Smooth muscle cell (in vitro differentiated cells): ENCODE measurements around the gene ZNF583. TPM values are rescaled to one million over a fixed set of nuclear protein-coding genes. Genes with fewer than 3 reads are reported as not detected.

Experiments used
- DNase-seq: peaks from one replicate; lab custom pipeline; 2025; ENCODE audit not compliant: unreplicated experiment; lab: John Stamatoyannopoulos, UW
- H2AFZ ChIP-seq: fragments of 200-600 bp; sonication (generic); 2 replicates; pipeline ENCODE4 v1.6.0; 2016; ENCODE audit warnings: antibody characterized with exemption, low read depth, mild to moderate bottlenecking
- H3F3A ChIP-seq: fragments of 200-600 bp; sonication (generic); 2 replicates; pipeline ENCODE4 v1.6.0; 2017; ENCODE audit warnings: antibody characterized with exemption, low read depth
- H3K27ac ChIP-seq: fragments of 200-600 bp; sonication (generic); 2 replicates; pipeline ENCODE4 v1.5.1; 2016; ENCODE audit warnings: low read depth, mild to moderate bottlenecking
- H3K27me3 ChIP-seq: fragments of 200-600 bp; sonication (generic); 2 replicates; pipeline ENCODE4 v1.6.1; 2016; ENCODE audit warnings: low read depth, mild to moderate bottlenecking
- H3K36me3 ChIP-seq: fragments of 200-600 bp; sonication (generic); 2 replicates; pipeline ENCODE4 v1.5.1; 2016; ENCODE audit warnings: low read depth
- H3K4me1 ChIP-seq: fragments of 200-600 bp; sonication (generic); 2 replicates; pipeline ENCODE4 v1.5.1; 2016; ENCODE audit warnings: low read depth
- H3K4me2 ChIP-seq: fragments of 200-600 bp; sonication (generic); 2 replicates; pipeline ENCODE4 v1.6.0; 2016; ENCODE audit warnings: mild to moderate bottlenecking
- H3K4me3 ChIP-seq: fragments of 200-600 bp; sonication (generic); 2 replicates; pipeline ENCODE4 v1.5.1; 2016; ENCODE audit warnings: mild to moderate bottlenecking
- H3K79me2 ChIP-seq: fragments of 200-600 bp; sonication (generic); 2 replicates; pipeline ENCODE4 v1.6.0; 2016; ENCODE audit warnings: low read depth, mild to moderate bottlenecking
- H3K9ac ChIP-seq: fragments of 200-600 bp; sonication (generic); 2 replicates; pipeline ENCODE4 v1.6.0; 2016; ENCODE audit warnings: low read depth
- H3K9me3 ChIP-seq: fragments of 200-600 bp; sonication (generic); replicated peaks from 2 replicates; pipeline ENCODE4 v1.5.1; 2016; ENCODE audit warnings: low read depth
- H4K20me1 ChIP-seq: fragments of 200-600 bp; sonication (generic); 2 replicates; pipeline ENCODE4 v1.6.0; 2016; ENCODE audit warnings: low read depth
- WGBS: methylation state at CpG from one replicate; pipeline ENCODE4 v1.1.7; 2016; ENCODE audit warnings: low lambda C conversion rate; 5-methylcytosine and 5-hydroxymethylcytosine counted together
- polyA plus RNA-seq: library from polyadenylated mRNA; unstranded; fragments of >200 nt; fragmentation: Nextera tagmentation; extraction: Ambion mirVana; gene quantifications from 2 replicates; pipeline ENCODE4 v1.2.1, GENCODE V29; 2016
- total RNA-seq: library from RNA; depleted of rRNA; stranded (reverse); fragments of >200 nt; gene quantifications from 2 replicates; pipeline ENCODE4 v1.2.3, GENCODE V29; 2014
- TF ChIP-seq, protein P1 (sequence below): fragments of 200-600 bp; sonication (generic); IDR thresholded peaks from 2 replicates; pipeline ENCODE4 v1.5.1; 2017; ENCODE audit warnings: borderline replicate concordance, mild to moderate bottlenecking, antibody characterized with exemption; ENCODE audit not compliant: insufficient read depth, poor library complexity, severe bottlenecking

The ZNF583 gene
- total RNA-seq (5.5 and 7.9 TPM in 2 replicates), polyA plus RNA-seq (5.2 and 6.4 TPM in 2 replicates)

DNA sequence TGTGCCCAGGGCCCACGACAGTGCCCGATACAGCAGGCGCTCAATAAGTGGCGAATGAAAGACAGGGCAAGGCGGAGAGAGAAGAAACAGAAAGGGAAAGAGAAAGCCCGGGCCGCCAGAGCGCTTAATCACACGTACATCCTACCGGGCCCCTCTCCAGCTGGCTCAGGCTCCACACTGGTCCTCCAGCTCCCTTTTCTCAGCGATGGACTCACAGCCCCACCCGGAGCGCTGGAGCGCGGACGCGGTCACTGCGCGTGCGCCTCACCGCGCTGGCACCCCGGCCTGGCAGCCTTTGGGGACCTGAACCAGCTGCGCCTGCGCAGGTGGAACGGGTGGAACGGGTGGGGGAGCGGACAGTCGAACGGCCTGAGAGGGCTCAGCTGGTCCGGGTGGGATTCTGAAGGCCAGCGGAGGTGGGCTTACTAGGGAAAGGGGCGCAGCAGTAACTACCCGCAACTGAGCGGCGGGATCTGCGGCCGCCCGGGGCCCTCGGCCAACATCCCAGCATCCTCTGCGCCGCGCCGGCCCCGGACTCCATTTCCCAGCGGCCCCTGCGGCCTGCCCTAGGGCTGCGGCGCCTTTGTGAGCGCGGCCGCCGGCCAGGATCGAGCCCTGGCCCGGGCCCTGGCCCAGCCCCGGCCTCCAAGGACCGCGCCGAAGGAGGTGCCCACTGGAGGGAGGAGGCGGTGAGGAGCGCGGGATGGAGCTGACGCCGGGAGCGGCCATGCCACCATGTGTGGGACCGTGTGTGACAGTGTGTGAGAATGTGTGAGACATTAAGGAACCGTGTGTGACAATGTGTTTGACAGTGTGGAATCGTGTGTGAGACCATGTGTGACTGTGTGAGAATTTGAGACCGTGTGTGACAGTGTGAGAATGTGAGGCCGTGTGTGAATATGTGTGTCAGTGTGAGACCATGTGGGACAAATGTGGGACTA is at the start of gene ZNF583:
ZNF583 (plus strand) TSS at position 569 of the 941 bp plus-strand sequence. CDS start 2,783 bp downstream, outside the sequence.
- Histone ChIP-seq H3K4me1 (peaks cover 3% of the 10 kb centered on the region), H3K36me3 (peaks cover 25% of the 10 kb centered on the region), H2AFZ (peak within 1 kb of the TSS; percentile 96), H3K4me3 (peak within 1 kb of the TSS; percentile 78), H4K20me1 (no peaks in the 10 kb centered on the region), H3F3A (no peaks in the 10 kb centered on the region), H3K9ac (peak within 1 kb of the TSS; percentile 89), H3K27me3 (no peaks in the 10 kb centered on the region), H3K9me3 (peaks cover 21% of the 10 kb centered on the region), H3K27ac (peak within 1 kb of the TSS; percentile 75), H3K79me2 (peaks cover 13% of the 10 kb centered on the region), H3K4me2 (peak within 1 kb of the TSS; percentile 84)
- DNase-seq: peak; percentile 88
- 3% methylated on average over 70 of the region's 70 CpGs for WGBS
- TF ChIP-seq, protein P1, sequence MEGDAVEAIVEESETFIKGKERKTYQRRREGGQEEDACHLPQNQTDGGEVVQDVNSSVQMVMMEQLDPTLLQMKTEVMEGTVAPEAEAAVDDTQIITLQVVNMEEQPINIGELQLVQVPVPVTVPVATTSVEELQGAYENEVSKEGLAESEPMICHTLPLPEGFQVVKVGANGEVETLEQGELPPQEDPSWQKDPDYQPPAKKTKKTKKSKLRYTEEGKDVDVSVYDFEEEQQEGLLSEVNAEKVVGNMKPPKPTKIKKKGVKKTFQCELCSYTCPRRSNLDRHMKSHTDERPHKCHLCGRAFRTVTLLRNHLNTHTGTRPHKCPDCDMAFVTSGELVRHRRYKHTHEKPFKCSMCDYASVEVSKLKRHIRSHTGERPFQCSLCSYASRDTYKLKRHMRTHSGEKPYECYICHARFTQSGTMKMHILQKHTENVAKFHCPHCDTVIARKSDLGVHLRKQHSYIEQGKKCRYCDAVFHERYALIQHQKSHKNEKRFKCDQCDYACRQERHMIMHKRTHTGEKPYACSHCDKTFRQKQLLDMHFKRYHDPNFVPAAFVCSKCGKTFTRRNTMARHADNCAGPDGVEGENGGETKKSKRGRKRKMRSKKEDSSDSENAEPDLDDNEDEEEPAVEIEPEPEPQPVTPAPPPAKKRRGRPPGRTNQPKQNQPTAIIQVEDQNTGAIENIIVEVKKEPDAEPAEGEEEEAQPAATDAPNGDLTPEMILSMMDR: no peak

DNA sequence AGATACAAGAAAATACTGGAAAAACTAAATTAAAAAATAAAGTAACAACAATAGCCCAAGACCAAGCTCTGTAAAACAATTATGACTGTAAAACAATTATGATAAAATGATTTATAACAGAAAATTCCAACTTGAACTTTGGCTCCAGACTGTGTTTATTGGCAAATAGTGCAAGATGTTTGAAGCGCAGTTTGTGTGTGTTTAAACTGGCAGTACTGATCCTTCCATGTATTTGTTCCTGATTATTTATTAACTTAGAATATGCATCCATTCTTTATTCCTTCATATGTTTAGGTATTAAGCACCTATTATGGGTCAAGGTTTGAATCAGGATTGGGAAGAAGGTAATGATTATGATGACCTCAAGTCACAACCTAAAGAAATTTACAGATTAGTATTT is 48.6 kb upstream of the ZNF583 start:
- 89% methylated on average over 1 of the region's 1 CpG for WGBS
- no peaks in the 10 kb centered on the region for H3K27me3 ChIP-seq
- no peaks in the 10 kb centered on the region for H3K79me2 ChIP-seq
- no peak for DNase-seq
- H2AFZ ChIP-seq: no peak overlapping the region
- no peak overlapping the region for H3K9ac ChIP-seq
- no peaks in the 10 kb centered on the region for H3F3A ChIP-seq
- no peaks in the 10 kb centered on the region for H3K9me3 ChIP-seq
- no peak overlapping the region for H3K4me2 ChIP-seq
- H3K36me3 ChIP-seq: no peaks in the 10 kb centered on the region
- H3K27ac ChIP-seq: no peak overlapping the region
- no peaks in the 10 kb centered on the region for H4K20me1 ChIP-seq
- no peak overlapping the region for H3K4me3 ChIP-seq
- TF ChIP-seq, protein P1: no peak
- H3K4me1 ChIP-seq: no peaks in the 10 kb centered on the region

DNA sequence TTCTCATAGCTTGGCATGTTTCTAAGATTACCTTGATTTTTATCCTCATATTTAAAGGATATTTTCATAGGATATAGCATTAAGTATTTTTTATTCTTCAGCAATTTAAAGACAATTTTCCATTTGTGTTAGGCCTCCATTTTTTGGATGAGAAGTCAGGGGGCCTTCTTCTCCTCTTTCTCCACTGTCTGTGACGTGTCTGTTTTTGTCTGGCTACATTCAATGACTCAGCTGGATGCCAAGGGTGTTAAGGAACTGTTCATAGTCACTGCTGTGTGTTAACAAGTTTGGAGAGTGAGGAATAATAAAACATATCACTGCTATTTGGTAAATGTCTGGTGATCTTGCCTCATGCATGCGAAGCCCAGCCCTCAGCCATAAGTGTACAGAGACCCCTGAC is 47.2 kb upstream of the ZNF583 start:
- Histone ChIP-seq H3K9me3 (no peaks in the 10 kb centered on the region), H3K4me3 (no peak overlapping the region), H3K79me2 (no peaks in the 10 kb centered on the region), H3K27ac (no peak overlapping the region), H3K4me2 (no peak overlapping the region), H3F3A (no peaks in the 10 kb centered on the region), H3K36me3 (no peaks in the 10 kb centered on the region), H3K27me3 (no peaks in the 10 kb centered on the region), H4K20me1 (no peaks in the 10 kb centered on the region), H2AFZ (no peak overlapping the region), H3K9ac (no peak overlapping the region), H3K4me1 (no peaks in the 10 kb centered on the region)
- no peak for DNase-seq
- TF ChIP-seq, protein P1: no peak
- 58% methylated on average over 2 of the region's 2 CpGs for WGBS
